ENCODE results near the gene DDX24.

The DDX24 gene

GRCh38 chr14:94029671-94030203 is 51.3 kb downstream of the DDX24 start:
- no peak for DNase-seq

GRCh38 chr14:94029265-94029664 is 51.7 kb downstream of the DDX24 start:
- DNase-seq = no peak

- DNase-seq = no peak
Observed at GRCh38 chr14:94028450-94028826, 52.6 kb downstream of the DDX24 start.

DNA sequence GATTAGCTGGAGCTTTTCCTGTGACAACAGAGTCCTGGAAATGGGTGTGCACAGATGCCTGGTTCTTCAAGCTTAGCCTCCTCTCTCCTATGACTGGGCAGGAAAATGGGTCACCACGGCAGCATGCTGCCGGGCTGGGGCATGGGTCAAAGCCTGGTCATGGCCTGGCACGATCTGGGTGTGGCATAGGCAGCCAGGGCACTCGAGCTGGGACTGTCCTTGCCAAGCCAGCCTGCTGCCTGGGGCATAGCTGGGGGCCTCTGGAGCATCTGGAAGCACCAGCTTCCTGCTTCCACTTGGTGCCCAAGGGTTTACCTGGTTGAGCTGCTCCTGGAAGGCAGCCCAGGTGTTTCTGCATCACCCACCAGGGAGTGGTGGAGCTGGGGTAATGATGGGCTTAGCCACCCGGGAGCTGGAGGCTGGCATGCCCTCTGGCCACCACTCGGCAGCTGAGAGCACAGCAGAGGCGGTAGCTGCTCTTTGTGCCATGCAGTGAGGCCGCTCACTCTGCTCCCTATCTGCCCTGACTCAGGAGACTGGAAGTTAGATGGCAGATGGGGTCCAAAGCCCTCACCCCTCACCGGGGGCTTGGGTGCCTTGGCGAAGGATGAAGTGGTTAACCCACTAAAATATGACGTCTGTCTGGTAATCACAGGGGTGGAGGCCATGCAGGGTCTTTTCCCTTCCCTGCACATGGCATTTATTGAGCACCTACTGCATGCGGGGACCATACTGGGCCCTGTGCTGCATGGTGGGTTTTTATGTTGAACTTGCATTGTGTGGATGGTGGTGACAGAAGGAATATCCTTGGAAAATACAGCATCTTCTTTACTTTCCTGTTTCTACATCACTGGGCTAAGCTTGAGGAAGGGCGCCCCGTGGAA is 53.2 kb downstream of the DDX24 start:
- no peak for DNase-seq

GRCh38 chr14:94026889-94027469 is 54.0 kb downstream of the DDX24 start:
- DNase-seq = no peak

DNA sequence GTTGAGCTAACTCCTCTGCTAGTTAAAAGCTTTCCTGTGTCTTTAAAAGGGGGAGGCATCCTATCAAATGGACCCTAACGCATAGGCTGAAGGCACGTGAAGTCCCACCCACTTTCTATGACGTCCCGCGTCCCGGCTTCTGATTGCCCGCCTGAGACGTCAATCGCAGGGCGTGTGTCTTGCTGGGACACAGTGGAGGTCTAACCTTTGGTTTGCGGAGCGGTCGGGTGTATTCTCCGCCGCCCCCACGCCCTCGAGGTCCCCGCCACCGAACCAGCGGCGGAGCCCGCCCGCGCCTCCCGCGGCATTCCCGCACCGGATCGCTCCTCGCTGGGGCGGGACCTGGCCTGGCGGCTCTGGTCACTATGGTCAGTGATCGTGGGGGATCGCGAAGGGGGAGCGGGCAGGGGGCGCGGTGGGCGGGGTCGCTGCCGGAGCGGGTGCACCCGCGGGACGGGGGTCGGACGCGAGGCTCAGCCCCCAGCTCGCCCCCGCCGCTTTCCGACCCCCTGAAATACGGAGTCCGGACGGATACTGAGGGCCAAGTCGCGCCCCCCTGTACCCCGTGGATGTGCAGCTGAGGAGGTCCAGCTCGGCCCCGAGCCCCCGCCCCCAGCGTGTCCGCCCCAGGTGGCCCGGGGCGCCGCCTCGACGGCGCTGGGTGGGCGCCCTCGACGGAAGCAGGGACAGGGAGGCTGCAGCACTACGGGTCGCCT is 54.7 kb downstream of the DDX24 start, which contains the start of gene OTUB2:
TSS of gene OTUB2 (plus strand) at position 168 of the 716 bp plus-strand sequence. CDS start at position 366, 198 bp downstream.
- DNase-seq = peak; percentile 99

DNA sequence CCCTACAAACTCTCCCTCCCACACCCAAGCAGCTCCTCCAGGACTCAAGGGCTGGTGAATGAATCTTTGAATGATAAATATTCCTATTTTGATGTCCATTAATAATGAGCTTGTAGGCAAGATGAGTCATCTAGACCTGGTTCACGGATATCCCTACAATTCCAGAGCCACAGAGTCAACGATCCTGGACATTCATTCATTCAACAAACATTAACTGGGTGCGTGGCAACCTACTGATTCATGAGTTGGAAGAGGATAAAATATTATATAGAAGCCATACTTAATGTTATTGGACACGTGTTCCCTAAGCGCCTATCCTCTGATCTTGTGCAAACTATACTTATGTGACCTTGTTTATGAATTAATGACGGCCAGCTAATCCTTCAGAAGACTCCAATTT is 55.3 kb downstream of the DDX24 start:
- DNase-seq = no peak

DNA sequence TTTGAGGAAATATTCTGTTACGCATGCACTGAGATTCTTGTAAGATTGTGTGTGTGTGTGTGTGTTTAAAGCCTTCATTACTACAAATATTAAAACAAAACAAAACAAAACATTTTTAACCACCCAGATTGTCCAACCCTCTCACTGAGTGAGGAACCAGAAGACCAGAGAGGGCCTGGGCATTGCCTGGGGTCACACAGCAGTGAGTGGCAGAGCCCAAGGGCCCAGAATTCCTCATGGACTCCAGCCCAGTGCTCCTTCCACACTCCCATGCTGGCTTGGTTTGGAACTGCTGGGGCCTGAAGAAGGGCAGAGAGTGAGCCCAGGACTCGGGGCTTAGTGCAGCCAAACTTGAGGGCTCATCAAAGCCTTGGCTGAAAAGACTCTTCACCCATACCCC is 56.5 kb downstream of the DDX24 start:
- no peak for DNase-seq

DNA sequence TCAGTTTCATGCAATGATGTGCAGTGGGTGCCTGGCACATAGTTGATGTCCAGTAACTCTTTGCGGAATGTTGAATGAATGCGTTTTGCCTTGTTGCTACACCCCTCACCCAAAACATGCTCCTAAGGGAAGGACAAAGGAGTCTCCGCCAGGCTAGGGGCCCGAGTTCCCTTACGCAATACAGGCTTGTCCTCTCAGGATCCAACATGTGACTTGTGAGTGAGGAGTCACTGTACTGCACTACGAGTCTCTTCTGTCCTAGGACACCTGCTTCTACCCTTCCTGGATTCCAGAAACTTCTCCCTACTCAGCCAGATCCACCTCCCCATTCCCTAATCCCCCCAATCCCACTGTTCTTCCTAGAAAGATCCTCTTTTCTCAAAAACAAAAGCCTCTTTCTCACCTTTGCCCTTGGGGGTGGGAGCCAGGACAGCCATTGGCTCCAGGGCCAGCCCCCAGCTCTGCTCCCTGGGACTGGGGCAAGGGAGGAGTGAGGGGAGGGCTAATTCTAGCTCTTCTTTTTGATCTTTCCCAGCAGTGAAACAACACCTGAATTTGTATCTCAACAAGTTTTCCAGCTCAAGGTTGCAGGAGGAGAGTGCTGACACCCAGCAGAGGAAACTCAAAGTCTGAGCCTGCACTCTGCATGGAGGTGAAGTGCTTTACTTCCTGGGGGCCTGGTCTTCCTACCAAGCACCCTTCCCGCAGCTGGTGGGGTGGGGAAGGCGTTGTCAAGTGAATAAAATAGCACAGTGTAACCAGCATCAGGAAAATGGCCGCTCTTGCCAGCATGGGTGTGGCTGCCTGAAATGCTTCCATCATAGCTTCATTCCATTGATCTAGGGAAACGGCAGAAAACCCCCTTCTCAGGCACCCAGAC is 58.2 kb downstream of the DDX24 start:
- DNase-seq = no peak

GRCh38 chr14:94021416-94022157 is 59.4 kb downstream of the DDX24 start:
- no peak for DNase-seq

GRCh38 chr14:94021001-94021400 is 60.0 kb downstream of the DDX24 start:
- no peak for DNase-seq

- DNase-seq = no peak
Observed at GRCh38 chr14:94020267-94020666, 60.7 kb downstream of the DDX24 start.

- no peak for DNase-seq
Observed at GRCh38 chr14:94019329-94019728, 61.7 kb downstream of the DDX24 start.

- DNase-seq = no peak
Observed at GRCh38 chr14:94018308-94018707, 62.7 kb downstream of the DDX24 start.

- no peak for DNase-seq
Observed at GRCh38 chr14:94016446-94016976, 64.5 kb downstream of the DDX24 start.

DNA sequence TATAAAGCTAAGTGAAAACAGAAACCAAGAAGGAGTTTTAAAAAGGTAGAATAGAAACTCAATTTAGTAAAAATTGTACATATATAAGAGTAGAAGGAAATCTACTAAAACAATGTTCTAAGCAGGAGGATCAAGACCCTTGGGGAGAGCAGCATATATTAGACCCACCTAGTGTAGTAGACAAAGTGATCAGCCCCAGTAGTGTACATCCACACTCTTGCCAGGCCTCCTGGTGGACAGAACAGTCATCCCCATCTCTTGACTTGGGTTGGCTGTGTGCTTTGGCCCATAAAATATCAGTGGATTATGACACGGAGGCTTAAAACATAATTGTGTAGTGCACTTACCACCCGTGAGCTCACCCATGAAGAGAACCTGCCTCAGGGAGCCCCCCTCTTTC is 65.8 kb downstream of the DDX24 start:
- DNase-seq = no peak

GRCh38 chr14:94014382-94014781 is 66.6 kb downstream of the DDX24 start:
- DNase-seq = no peak

DNA sequence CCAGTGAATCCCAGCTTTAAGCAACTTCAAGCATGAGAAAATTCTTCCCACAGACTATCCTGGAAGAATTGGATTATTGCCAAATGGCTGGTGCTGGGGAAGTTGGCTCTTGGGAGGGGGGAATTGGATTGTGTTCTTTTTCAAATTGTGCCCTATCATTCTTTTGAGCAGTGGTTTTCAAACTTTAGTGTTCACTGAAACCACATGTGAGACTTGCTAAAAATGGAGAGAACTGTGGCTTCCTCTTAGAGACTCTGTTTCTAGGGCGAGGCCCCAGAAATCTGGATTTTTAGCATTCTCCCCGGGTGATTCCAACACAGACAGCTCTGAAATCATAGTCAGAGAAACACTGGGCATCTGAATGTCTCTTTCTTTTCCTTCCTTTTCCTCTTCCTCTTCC is 69.2 kb downstream of the DDX24 start:
- DNase-seq = peak; percentile 56

DNA sequence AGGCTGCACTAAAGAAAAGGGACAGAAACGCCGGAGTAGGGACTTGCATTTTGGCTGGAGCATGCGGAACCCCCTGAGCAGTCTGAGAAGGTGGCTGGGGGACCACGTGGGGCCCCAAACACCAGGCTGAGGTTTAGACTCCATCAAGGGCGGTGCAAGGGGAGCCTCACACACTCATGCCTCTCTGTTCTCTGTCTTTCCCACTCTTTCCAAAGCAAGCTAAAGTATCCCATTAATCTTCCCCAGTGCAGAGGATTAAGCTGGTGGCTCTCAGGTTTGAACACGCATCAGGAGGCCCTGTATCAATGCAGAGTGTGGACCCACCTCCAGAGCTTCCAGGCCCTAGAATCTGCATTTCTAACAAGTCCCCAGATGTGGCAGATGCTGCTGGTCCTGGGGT is 70.4 kb downstream of the DDX24 start:
- no peak for DNase-seq

- DNase-seq = no peak
Observed at GRCh38 chr14:94009767-94010166, 71.2 kb downstream of the DDX24 start.

- DNase-seq = no peak
Observed at GRCh38 chr14:94008234-94008633, 72.8 kb downstream of the DDX24 start.

Measured in CD4-positive, alpha-beta T cell treated with Interleukin-17A for 1 hour (primary cell).